Non-pigmented ciliary epithelial cell (primary cell): Measurements from ENCODE around the gene SLC12A2.

Experiments used
- DNase-seq: peaks from one replicate; pipeline ENCODE4 v3.0.0-alpha.2; 2010; ENCODE audit warnings: low read depth

Gene SLC12A2

GRCh38 chr5:128225245-128226030 is 141.9 kb downstream of the SLC12A2 start:
- no peak for DNase-seq

DNA sequence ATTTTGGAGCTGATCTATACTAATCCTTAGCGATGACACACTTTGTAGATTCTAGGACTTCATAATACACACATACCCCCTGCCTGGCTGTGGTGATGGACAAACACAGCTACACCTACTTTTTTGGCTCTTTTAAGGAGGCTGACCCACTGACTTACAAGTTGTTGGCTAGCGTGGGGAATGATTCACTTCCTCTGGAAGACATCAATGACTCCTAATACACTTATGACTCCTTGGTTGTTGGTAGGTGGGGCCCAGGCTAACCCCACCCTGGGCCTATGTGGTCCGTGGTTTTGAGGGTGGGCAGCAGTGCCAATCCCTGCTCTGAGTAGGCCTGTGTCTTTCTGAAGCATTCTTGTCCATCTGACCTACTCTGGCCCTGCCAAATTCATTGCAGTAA is 144.4 kb downstream of the SLC12A2 start:
- DNase-seq, result peak; percentile 84

- no peak for DNase-seq
These were observed 145.0 kb downstream of the SLC12A2 start for GRCh38 chr5:128228521-128228920.

DNA sequence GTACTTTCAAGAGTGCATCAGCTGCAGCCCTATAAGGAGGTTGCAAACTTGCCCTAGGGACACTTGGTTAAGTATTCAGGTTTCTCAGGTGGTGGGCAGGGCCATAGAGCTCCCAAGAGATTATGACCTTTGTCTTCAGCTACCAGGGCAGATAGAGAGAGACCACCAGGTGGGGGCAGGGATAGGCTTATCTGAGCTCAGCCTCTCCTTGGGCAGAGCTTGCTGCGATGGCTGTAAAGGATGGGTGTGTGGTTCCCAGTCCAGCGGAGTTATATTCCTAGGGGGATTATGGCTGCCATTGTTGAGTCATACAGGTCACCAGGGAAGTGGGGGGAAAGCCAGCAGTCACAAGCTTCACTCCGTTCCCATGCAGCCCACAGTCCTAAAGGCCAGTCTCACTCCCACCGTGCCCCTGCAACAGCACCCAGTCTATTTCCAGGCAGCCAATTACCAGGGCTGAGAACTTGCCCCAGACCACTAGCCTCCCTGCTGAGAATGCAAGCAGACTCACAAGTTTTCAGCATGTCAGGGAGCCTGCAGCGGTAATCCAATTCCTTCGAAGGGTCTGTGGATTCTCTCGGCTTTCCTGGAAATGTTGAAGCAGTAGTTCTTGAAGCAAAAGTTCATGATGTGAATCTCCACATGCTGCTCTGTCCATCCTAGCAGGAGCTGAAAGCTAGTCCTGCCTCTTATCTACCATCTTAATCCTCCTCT is 151.5 kb downstream of the SLC12A2 start:
- DNase-seq, result no peak

DNA sequence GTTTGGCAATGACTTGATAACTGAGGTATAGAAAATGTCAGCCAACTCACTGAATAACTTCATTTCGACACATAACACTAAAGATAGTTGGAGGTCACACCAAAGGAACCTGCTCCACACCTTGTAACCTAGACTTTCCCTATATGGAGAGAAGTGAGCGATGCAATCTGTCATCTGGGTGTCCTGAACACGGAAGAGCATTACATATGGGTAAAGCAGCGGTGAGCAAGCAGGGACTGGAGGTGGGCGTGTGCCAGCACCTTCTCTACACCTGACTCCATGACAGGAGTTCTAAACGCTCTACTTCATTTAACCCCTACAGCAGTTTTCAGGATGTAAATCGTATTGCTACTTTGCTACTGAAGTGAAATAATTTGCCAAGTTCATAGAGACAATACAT is 152.8 kb downstream of the SLC12A2 start:
- DNase-seq, result no peak

GRCh38 chr5:128237000-128237399 is 153.4 kb downstream of the SLC12A2 start:
- no peak for DNase-seq

DNA sequence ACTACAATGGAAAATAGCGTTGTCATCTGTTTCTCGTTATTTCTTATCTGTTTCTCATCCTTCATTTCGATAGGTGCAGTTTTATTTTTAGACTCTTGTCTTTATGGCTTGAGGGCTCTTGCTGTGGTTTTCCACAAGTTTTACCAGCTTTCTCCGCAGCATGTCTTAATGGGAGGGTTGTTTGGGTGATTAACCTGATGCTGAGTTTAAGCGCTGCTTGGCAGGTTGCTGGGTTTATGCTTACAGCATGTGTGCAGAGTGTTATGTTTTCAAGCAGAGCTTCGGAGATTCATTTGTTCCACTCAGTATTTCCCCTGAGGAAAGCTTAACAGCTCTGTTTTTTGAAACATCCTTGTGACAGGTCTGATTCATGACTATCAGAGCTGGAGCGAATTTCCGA is 154.0 kb downstream of the SLC12A2 start:
- DNase-seq, result no peak
